Measurements from ENCODE around the gene ZC3H14.

The ZC3H14 gene

GRCh38 chr14:88551980-88552431 is 10.8 kb upstream of the ZC3H14 start:
- no peak for DNase-seq (ENCODE audit: low spot score)

- DNase-seq (ENCODE audit: low spot score) = no peak
Observed at GRCh38 chr14:88552876-88553275, 10.0 kb upstream of the ZC3H14 start.

GRCh38 chr14:88553886-88554456 is 8.9 kb upstream of the ZC3H14 start:
- DNase-seq (ENCODE audit: low spot score) = no peak

- peak; percentile 38 for DNase-seq (ENCODE audit: low spot score)
Observed at GRCh38 chr14:88554457-88555286, 8.2 kb upstream of the ZC3H14 start, which contains the start of gene PTPN21. Gene PTPN21 (minus strand): TSS chr14:88555007. CDS start chr14:88550417, 4,590 bp downstream.

GRCh38 chr14:88556581-88556980 is 6.3 kb upstream of the ZC3H14 start:
- DNase-seq (ENCODE audit: low spot score) = no peak

GRCh38 chr14:88559852-88560251 is 3.0 kb upstream of the ZC3H14 start:
- DNase-seq (ENCODE audit: low spot score) = no peak

- DNase-seq (ENCODE audit: low spot score) = no peak
Observed at GRCh38 chr14:88562532-88562830, 356 bp upstream of the ZC3H14 start.

- no peak for DNase-seq (ENCODE audit: low spot score)
Observed at GRCh38 chr14:88563845-88564244, 1.0 kb downstream of the ZC3H14 start.

- DNase-seq (ENCODE audit: low spot score) = no peak
Observed at GRCh38 chr14:88565427-88565826, 2.6 kb downstream of the ZC3H14 start.

GRCh38 chr14:88568196-88568595 is 5.4 kb downstream of the ZC3H14 start:
- DNase-seq (ENCODE audit: low spot score) = no peak

- no peak for DNase-seq (ENCODE audit: low spot score)
Observed at GRCh38 chr14:88572117-88572516, 9.3 kb downstream of the ZC3H14 start.

GRCh38 chr14:88576222-88576621 is 13.4 kb downstream of the ZC3H14 start:
- DNase-seq (ENCODE audit: low spot score) = no peak

GRCh38 chr14:88584451-88584850 is 21.6 kb downstream of the ZC3H14 start:
- DNase-seq (ENCODE audit: low spot score) = no peak

GRCh38 chr14:88588081-88588480 is 25.2 kb downstream of the ZC3H14 start:
- DNase-seq (ENCODE audit: low spot score) = no peak

- no peak for DNase-seq (ENCODE audit: low spot score)
Observed at GRCh38 chr14:88590173-88590572, 27.3 kb downstream of the ZC3H14 start.

- no peak for DNase-seq (ENCODE audit: low spot score)
Observed at GRCh38 chr14:88592031-88592430, 29.2 kb downstream of the ZC3H14 start.

GRCh38 chr14:88597038-88597437 is 34.2 kb downstream of the ZC3H14 start:
- DNase-seq (ENCODE audit: low spot score) = no peak

- DNase-seq (ENCODE audit: low spot score) = no peak
Observed at GRCh38 chr14:88597601-88598000, 34.8 kb downstream of the ZC3H14 start.

GRCh38 chr14:88598097-88598675 is 35.3 kb downstream of the ZC3H14 start:
- DNase-seq (ENCODE audit: low spot score) = no peak

- DNase-seq (ENCODE audit: low spot score) = no peak
Observed at GRCh38 chr14:88599326-88599725, 36.5 kb downstream of the ZC3H14 start.

- peak; percentile 12 for DNase-seq (ENCODE audit: low spot score)
Observed at GRCh38 chr14:88599761-88600439, 37.1 kb downstream of the ZC3H14 start.

- no peak for DNase-seq (ENCODE audit: low spot score)
Observed at GRCh38 chr14:88604212-88604611, 41.4 kb downstream of the ZC3H14 start.

- no peak for DNase-seq (ENCODE audit: low spot score)
Observed at GRCh38 chr14:88605594-88605993, 42.8 kb downstream of the ZC3H14 start.

Data from germinal center (tissue), 1 donor.